Epidermal melanocyte (primary cell): ENCODE results near the gene ACTG1.

Experiments
- DNase-seq: peaks from one replicate; pipeline ENCODE4 v3.0.0; 2011; ENCODE audit warnings: low spot score; ENCODE audit not compliant: insufficient read length

ACTG1 gene

GRCh38 chr17:81481815-81482505 lies 30.6 kb downstream of the ACTG1 start:
- no peak for DNase-seq

- peak; percentile 92 for DNase-seq
Observed at GRCh38 chr17:81481073-81481799, 31.4 kb downstream of the ACTG1 start.

- DNase-seq = no peak
Observed at GRCh38 chr17:81480140-81481072, 32.2 kb downstream of the ACTG1 start.

- no peak for DNase-seq
Observed at GRCh38 chr17:81479175-81480071, 33.2 kb downstream of the ACTG1 start.

GRCh38 chr17:81478119-81478518 lies 34.5 kb downstream of the ACTG1 start:
- DNase-seq = no peak

- DNase-seq = no peak
Observed at GRCh38 chr17:81477173-81477572, 35.4 kb downstream of the ACTG1 start.

- no peak for DNase-seq
Observed at GRCh38 chr17:81476635-81477034, 36.0 kb downstream of the ACTG1 start.

- DNase-seq = no peak
Observed at GRCh38 chr17:81476097-81476496, 36.5 kb downstream of the ACTG1 start.

GRCh38 chr17:81474958-81475357 lies 37.6 kb downstream of the ACTG1 start:
- DNase-seq = no peak

GRCh38 chr17:81473019-81473418 lies 39.6 kb downstream of the ACTG1 start:
- DNase-seq = no peak

GRCh38 chr17:81471818-81472456 lies 40.7 kb downstream of the ACTG1 start:
- DNase-seq = peak; percentile 99

GRCh38 chr17:81470944-81471817 lies 41.4 kb downstream of the ACTG1 start:
- DNase-seq = no peak

GRCh38 chr17:81470270-81470943 lies 42.2 kb downstream of the ACTG1 start:
- DNase-seq = no peak

GRCh38 chr17:81469266-81469665 lies 43.3 kb downstream of the ACTG1 start:
- no peak for DNase-seq

GRCh38 chr17:81468770-81469121 lies 43.9 kb downstream of the ACTG1 start:
- no peak for DNase-seq

- no peak for DNase-seq
Observed at GRCh38 chr17:81468111-81468769, 44.4 kb downstream of the ACTG1 start.

- DNase-seq = no peak
Observed at GRCh38 chr17:81466564-81467472, 45.8 kb downstream of the ACTG1 start.
